Testis (tissue), 3 donors: ENCODE measurements around the gene SWSAP1. TPM values are rescaled to one million over a fixed set of nuclear protein-coding genes. Genes with fewer than 3 reads are reported as not detected.
"Not testable (repeated sequence)": the region's sequence is repeated elsewhere in the genome, so short reads cannot be mapped to it uniquely, and the experiment has no call there.

Experiments
- DNase-seq: peaks from one replicate; pipeline ENCODE4 v3.0.0-alpha.2; 2019
- H3K27ac ChIP-seq, 2 donors: fragments of 200-600 bp; sonication (generic); one replicate each; pipeline ENCODE4 v1.5.1; 2019
- H3K27me3 ChIP-seq: fragments of 200-600 bp; sonication (generic); one replicate; pipeline ENCODE4 v1.5.1; 2019
- H3K36me3 ChIP-seq: fragments of 200-600 bp; sonication (generic); one replicate; pipeline ENCODE4 v1.5.1; 2017; ENCODE audit warnings: low read depth; ENCODE audit errors: missing control alignments
- H3K4me1 ChIP-seq: fragments of 200-600 bp; sonication (generic); one replicate; pipeline ENCODE4 v1.5.1; 2019
- H3K4me3 ChIP-seq, 2 donors: fragments of 200-600 bp; sonication (generic); one replicate each; pipeline ENCODE4 v1.5.1; 2017 to 2019
- H3K9me3 ChIP-seq: fragments of 200-600 bp; sonication (generic); one replicate; pipeline ENCODE4 v1.5.1; 2017
- CTCF ChIP-seq, 3 experiments: fragments of 450-650 bp in 2 of 3; fragments of 200-600 bp in 1 of 3; sonication (generic) in 1 of 3; IDR thresholded peaks; one replicate each; pipeline ENCODE4 v1.5.1; 2016 to 2019; ENCODE audit warnings: antibody characterized with exemption in 3 of 3, mild to moderate bottlenecking in 2 of 3, moderate library complexity in 1 of 3
- POLR2A ChIP-seq: fragments of 450-650 bp; IDR thresholded peaks from one replicate; pipeline ENCODE4 v1.6.1; 2017; ENCODE audit warnings: antibody characterized with exemption, mild to moderate bottlenecking, moderate library complexity
- WGBS, 2 donors: methylation state at CpG; one replicate each; pipeline ENCODE4 v1.1.5; 2018; 5-methylcytosine and 5-hydroxymethylcytosine counted together
- intact Hi-C: fragments of 100-400 bp; cut with DNase I; formaldehyde crosslinking; loops from one replicate; pipeline ENCODE4 v1.15.1; 2023; ENCODE audit warnings: low total_unique reads
- polyA plus RNA-seq: library from polyadenylated mRNA; stranded (reverse); fragments of 350-450 nt; fragmentation: Illumina TruSeq; extraction: RNeasy Lipid Tissue Mini Kit (QIAGEN cat#74804); gene quantifications from one replicate; pipeline ENCODE4 v1.2.3, GENCODE V29; 2014; ENCODE audit warnings: low read depth, low replicate concordance; ENCODE audit not compliant: insufficient read depth
- total RNA-seq, 2 donors: library from RNA; depleted of rRNA; stranded (reverse); fragments of >200 nt; gene quantifications; one replicate each; pipeline ENCODE4 v1.2.3, GENCODE V29; 2016

Gene SWSAP1
- total and polyA plus RNA-seq, 3 donors from 2014 or later, result 4.9 to 7.0 (median 6.5) TPM

GRCh38 chr19:11401808-11402543 lies 27.5 kb downstream of the SWSAP1 start:
- H3K9me3 ChIP-seq, result no peaks in the 10 kb centered on the region
- WGBS, 2 donors, result 80 to 81% methylated on average over 5 to 8 of the region's 9 CpGs
- H3K36me3 ChIP-seq, result no peaks in the 10 kb centered on the region
- intact Hi-C loops, result no loop called here
- TF ChIP-seq CTCF (IDR thresholded peaks at IDR 0.05) (no peak), POLR2A (no peak)
- no peak for DNase-seq
- H3K27ac ChIP-seq, result no peak overlapping the region
- no peaks in the 10 kb centered on the region for H3K27me3 ChIP-seq
- no peak overlapping the region for H3K4me3 ChIP-seq
- H3K4me1 ChIP-seq, result no peaks in the 10 kb centered on the region

GRCh38 chr19:11404588-11405222 lies 30.2 kb downstream of the SWSAP1 start:
- Histone ChIP-seq H3K9me3 (no peaks in the 10 kb centered on the region), H3K27me3 (no peaks in the 10 kb centered on the region), H3K27ac (peak overlapping the region in 1 of 2 donors; percentile 19), H3K4me3 (no peak overlapping the region), H3K4me1 (no peaks in the 10 kb centered on the region), H3K36me3 (no peaks in the 10 kb centered on the region)
- TF ChIP-seq CTCF (IDR thresholded peaks at IDR 0.05) (no peak), POLR2A (no peak)
- no peak for DNase-seq
- intact Hi-C loops, result no loop called here
- 21 to 22% methylated on average over 7 to 9 of the region's 9 CpGs for WGBS, 2 donors

GRCh38 chr19:11405846-11406643 lies 31.6 kb downstream of the SWSAP1 start:
- Histone ChIP-seq H3K4me1 (no peaks in the 10 kb centered on the region), H3K27ac (no peak overlapping the region), H3K4me3 (peak overlapping the region; percentile 1 to 30), H3K9me3 (no peaks in the 10 kb centered on the region), H3K36me3 (no peaks in the 10 kb centered on the region), H3K27me3 (no peaks in the 10 kb centered on the region)
- DNase-seq, result no peak
- no peak for TF ChIP-seq POLR2A
- no peak for TF ChIP-seq CTCF (IDR thresholded peaks at IDR 0.05)
- intact Hi-C loops, result no loop called here
- 11 to 27% methylated on average over 27 to 44 of the region's 44 CpGs for WGBS, 2 donors

GRCh38 chr19:11406703-11407236 lies 32.3 kb downstream of the SWSAP1 start:
- H3K27ac ChIP-seq, H3K27me3 ChIP-seq, H3K36me3 ChIP-seq, H3K4me1 ChIP-seq, intact Hi-C loops, H3K9me3 ChIP-seq, DNase-seq: not testable (repeated sequence)
- WGBS, 2 donors, result 54 to 61% methylated on average over 11 to 12 of the region's 12 CpGs
- H3K4me3 ChIP-seq, result peak overlapping the region; percentile 1 to 30

GRCh38 chr19:11408591-11408990 lies 34.1 kb downstream of the SWSAP1 start:
- 84 to 92% methylated on average over 4 of the region's 4 CpGs for WGBS, 2 donors
- no peak overlapping the region for H3K27ac ChIP-seq

More at GRCh38 chr19:11408591-11408990, 34.1 kb downstream of the SWSAP1 start:
- no peak overlapping the region for H3K4me3 ChIP-seq
- TF ChIP-seq POLR2A (no peak), CTCF (IDR thresholded peaks at IDR 0.05) (no peak)
- intact Hi-C loops, result no loop called here
- H3K9me3 ChIP-seq, result no peaks in the 10 kb centered on the region
- no peaks in the 10 kb centered on the region for H3K36me3 ChIP-seq
- no peaks in the 10 kb centered on the region for H3K4me1 ChIP-seq
- no peaks in the 10 kb centered on the region for H3K27me3 ChIP-seq
- no peak for DNase-seq
